Activated T-cell treated with anti-CD3 and anti-CD28 coated beads for 1 hour (primary cell): Measurements from ENCODE around the gene ABLIM3.

ENCODE experiments used
- DNase-seq: peaks from one replicate; pipeline ENCODE4 v3.0.0-alpha.2; 2020; ENCODE audit warnings: low read depth

The ABLIM3 gene

GRCh38 chr5:149133795-149134777 lies 7.2 kb upstream of the ABLIM3 start:
- no peak for DNase-seq

DNA sequence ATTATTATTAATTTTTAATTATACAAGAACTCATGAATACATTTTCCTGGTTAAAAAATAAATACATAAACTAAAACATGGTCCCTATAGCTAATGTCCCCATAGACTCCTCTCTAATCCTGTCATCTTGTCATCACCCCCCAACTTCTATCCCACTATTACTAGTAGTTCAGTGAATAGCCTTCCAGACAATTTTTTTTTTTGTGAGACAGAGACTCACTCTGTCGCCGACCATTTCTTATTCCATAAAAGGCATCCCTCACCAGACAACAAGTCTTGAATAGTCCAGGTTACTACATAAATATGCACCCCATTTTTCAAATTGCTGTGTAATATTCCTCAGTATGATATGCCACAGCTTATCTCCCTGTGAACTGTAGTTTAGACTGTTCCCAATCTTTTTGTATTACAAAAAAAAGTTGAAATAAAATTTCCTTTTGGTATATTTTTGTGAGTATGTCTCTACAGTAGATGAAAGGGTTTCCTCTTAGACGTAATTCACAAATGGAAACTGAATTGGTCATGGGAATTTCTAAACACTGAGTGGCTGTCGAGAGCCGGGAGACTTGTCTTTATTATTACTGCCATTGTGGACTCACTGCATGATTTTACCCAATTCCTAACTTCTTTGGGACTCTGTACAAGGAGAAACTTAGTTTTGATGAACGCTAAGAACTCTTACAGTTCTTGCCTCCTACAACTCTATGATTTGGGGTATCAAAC lies 6.4 kb upstream of the ABLIM3 start:
- no peak for DNase-seq

DNA sequence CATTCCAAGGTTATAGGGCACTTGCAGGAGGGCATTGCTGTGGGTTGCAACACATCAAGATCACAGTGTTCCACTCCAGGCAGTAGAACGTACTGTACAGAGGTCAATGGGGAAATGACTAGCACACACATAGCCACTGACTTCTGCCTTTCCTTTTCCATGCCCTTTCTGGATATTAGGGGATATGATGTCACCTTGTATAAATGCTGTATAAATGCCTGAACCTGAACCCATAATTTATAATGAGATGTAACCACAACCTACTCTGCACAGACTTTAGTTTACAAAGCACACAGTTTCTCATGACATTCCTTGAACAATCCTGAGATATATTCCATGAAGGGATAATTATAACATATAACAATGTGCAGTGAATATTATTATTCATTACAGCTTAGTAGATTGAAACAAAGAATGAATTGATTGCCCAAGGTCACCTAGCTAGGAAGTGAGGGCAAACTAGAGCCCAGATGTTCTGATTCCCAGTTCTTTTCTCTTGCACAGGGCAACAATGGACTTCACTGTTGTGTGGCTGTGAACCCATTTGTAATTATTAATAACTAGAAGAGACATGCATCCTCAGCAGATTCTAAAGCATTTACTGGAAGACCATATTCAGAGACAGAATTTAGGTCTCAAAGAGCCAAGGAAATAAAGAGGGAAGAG lies 5.6 kb upstream of the ABLIM3 start:
- DNase-seq: no peak

DNA sequence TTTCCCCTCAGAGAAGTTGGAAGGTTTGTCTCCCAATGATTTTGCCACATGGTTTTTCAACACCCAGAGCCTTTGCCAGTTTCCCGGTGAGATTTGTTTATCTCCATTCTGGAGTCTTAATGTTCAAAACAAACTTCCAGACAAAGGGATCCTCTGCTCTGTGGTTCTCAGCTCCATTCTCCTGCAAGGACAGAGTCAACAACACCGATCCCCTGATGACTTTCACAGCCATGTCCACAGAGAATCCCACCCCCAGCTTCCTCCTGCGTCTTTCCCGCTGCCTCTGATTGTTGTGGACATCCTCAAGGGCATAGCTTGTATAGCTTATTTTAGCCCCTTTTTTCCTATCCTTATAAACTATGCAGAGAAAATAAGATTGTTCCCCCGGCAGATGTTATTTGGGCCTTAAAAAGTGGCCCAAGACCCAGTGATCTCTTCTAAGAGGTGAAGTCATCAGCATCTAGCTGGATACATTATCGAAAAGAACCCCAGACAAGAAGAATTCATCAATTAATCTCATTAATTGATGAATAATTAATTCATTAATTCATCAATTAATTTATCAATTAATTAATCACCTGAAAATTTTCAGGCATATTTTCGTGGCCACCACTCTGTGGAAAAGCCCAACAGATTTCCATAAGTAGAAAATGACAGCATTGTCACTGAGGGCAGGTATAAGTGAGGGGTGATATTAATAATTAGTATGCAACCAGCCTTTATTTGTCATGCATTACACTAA lies 2.9 kb upstream of the ABLIM3 start:
- no peak for DNase-seq

DNA sequence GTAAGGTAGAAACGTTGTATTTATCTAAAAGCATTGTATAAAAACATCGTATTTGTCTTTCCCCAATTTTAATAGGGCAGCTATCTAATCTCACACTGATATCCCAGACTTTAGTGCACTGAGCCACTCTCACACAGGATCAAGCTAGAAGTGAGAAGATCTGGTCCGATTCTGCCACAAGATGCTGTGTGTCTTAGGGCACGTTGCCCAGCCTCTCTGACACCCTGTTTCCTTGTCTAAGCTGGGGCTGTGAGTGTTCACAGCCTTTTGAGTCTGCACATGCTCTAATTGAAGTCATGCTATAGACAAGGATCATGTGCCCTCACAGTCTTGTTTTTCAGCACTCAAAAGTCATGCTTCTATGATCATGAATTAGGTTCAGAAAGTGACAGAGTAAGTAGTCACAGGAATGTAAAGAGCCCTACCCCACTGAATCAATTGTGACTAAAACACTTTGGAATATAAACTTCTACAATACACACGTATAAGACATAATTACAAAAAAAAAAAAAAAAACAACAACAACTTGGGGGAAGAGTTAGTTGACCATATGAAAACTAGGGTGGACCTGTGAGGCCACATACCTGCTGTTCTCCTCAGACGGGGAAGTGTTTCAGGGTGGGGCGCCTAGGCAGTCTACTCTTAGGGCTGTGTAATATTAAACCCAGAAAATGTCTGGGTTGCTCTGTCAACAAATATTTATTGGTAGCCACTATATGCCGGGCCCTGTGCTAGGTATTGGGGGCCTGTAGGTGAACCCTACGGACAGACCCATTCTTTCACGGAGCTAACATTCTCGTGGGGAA lies 893 bp upstream of the ABLIM3 start:
- no peak for DNase-seq

DNA sequence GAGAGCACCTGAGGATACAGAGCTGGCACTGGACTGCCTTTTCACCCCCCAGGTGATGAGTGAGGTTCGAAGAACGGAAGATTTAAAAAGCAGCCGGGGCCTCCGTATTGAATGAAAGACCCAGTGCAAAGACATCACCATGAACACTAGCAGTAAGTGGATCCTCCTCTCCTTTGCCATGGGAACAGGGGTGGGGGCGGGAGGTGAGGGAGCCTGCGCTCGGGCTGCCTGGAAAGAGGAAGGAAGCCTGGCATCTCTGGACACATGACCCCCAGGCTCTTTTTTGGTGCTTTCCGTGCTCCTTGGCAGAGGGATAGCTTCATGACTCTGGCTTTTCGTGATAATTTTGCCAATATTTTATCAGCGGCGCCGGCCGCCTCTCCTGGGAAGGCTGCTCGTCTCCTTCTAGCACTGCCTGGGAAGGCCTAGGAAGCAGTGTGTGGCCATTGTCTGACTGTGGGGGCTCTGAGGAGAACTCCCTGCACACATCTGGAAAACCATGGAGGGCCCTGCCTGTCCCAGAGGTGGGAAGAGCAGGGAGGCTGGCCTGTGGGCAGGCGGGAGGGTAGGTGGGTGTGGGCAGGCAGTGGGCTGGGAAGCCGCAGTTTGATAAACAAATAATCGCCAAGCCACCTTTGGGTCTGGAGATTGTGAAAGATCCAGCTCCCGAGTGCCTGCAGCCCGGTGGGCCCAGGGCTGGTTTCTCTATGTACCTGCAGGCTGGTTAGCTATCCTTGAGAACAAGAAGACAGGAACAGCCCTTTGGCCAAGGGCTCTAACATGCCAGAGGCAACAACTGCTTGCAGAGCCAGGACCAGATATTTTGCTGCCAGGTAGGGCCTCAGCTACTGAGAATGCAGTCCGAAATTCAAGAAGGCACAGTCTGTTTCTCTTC lies 911 bp downstream of the ABLIM3 start:
- DNase-seq: no peak

DNA sequence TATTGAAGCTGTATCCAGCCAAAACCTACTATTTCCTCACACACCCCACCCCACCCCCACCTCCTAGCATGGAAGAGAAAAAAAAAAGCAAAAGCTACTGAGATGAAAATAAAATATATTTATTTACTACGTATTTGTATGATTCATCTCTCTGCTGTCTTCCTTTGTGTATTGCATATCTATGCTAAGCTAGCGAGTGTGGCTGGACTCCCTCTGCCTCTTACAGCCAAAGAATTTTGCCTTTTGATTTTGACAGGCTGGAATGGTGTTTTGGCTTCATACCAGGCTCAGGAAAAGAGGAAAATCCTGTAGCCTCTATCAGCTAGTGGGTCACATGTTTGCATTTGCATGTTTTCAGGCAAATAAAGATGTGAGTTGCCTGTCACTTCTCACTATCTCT lies 2.2 kb downstream of the ABLIM3 start:
- no peak for DNase-seq

GRCh38 chr5:149144637-149145036 lies 3.3 kb downstream of the ABLIM3 start:
- no peak for DNase-seq

DNA sequence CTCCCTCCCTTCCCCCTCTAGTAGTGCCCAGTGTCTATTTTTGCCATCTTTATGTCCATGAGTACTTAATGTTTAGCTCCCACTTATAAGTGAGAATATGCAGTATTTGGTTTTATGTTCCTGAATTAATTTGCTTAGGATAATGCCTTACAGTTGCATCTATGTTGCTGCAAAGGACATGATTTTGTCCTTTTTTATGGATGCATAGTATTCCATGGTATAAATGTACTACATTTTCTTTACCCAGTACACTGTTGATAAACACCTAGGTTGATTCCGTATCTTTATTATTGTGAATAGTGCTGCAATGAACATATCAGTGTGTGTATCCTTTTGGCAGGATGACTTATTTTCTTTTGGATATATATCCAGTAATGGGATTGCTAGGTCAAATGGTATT lies 3.8 kb downstream of the ABLIM3 start:
- DNase-seq: no peak

DNA sequence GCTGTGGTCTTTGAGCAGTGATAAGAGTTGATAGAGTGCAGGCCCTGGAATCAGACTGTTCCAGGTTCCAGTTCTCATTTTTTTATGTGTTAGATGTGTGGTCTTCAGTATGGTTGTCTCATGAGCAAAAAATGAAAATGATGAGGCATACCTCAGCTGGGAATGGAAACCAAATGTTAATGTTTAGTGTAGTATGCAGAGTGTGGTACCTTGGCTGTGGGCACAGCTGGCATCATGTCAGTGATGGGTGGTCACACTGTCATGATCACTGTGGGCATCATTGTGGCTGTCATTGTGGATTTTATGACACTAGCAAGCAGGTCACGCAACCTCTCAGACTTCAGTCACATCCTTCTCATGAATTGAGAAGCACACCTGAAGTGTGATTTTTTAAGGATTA lies 6.4 kb downstream of the ABLIM3 start:
- no peak for DNase-seq

DNA sequence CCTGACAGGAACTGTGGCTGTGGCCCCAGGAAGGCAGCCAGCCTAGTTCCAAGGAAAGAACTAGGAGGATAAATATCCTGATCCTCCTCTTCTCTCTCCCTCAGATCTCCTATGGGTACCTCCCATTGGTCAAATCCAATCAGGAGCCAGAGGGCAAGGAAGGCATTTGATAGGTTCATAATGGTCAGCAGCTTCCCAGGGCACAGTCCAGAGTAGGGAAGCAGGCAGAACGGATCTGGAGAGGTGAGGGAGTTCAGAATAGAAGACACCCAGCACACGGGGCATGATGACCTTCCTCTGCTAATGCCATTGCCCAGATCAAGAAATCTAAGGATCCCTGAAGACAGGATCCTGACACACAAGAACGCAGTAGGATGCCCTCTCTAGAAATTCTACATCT lies 8.6 kb downstream of the ABLIM3 start:
- no peak for DNase-seq

DNA sequence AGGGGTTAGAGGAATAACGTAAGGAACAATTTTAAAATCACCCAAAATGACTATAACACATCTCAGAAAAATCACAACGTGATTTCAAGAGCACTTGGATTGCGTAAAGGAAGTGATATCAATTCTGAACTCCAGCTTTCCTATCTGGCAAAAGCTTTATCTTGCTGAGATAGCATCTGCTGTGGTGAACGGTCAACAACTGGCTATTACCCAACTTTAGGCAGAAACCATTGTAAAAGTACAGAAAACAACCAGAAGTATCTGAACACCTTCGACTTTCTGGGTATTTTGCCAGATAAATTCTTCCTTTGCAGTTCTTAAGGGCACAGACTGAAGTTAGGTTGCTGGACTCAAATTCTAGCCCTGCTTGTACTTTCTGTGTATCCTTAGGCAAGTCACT lies 9.2 kb downstream of the ABLIM3 start:
- no peak for DNase-seq

DNA sequence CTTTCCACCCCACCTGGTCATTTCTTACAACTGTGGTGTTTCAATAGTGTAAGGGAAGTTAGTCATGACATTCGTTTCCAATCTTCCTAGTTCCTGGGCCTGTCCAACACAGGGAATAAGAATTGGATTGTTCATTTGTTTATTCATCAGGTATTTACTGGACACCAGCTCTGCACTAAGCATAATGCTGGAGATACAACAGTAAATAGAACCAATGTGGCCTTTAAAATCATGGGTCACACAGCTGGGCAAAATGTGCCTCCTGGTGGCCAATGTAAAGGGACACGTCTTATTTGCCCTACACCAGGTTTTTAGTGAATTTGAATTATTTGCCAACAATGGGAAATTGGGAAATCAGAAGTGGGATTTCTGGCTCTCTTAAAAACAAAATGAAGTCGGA lies 10.4 kb downstream of the ABLIM3 start:
- DNase-seq: no peak

DNA sequence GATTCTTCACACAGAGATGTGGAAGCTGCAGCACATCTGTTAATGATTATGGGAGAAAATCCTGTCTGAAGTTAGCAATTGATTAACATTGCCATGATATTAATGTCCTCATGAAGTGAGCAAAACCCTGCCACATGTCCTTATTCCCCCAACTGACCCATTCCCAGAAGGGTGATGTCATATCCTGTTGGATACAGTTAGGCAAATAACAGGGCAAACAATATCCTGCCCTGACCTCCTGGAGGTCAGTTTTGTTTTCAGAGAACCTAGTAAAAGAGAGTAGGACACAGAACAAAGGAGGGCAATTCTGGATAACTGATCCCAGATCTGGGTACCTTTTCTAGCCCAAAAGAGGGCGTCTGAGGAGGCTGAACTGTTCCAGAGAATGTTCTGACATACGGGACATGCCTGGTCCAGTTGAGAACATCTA lies 11.0 kb downstream of the ABLIM3 start:
- no peak for DNase-seq

DNA sequence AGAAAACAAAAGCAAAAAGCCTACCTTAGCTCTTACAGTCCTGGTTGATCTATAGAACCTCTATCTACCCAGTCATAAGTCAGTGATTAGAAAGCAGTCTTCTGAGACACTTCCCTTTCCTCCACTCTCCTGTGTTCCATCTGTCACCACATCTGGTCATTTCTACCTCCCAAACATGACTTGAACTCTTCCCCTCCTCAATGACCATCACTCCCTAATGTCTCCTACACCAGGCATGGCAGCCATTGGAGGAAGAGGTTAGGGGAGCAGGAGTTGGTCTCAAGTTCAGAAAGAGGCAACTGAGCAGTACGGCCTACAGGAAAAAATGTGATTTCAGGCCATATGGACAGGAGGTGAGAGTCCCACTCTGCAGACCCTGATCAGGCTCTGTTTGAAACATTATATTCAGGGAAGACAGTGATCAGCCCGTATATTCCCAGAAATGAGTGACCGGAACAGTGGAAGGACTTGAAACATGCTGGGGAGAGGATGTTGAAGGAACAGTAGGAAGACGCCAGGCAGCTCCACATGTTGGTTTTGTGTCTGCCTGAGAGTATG lies 12.0 kb downstream of the ABLIM3 start:
- no peak for DNase-seq

GRCh38 chr5:149153751-149154610 lies 12.7 kb downstream of the ABLIM3 start:
- no peak for DNase-seq

DNA sequence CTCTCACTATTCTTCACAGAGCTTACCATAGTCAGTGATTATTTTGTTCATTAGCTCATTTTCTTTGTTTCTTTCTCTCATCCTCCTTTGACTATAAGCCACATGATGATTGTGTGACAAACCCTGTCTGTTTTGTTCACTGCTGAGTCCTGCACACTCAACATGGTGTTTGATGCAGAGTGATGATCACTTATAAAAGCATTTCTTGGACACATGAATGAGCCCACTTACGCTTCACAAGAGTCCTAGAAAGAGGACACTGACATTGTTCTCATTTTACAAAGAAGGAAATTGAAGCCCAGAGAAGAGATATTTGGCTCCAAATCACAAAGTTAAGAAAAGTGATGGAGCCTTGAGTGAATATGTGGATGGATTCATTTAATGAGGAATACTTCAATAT lies 13.4 kb downstream of the ABLIM3 start:
- DNase-seq: no peak

GRCh38 chr5:149156435-149157083 lies 15.3 kb downstream of the ABLIM3 start:
- DNase-seq: no peak
